ENCODE data around the gene USP5. TPM values are rescaled to one million over a fixed set of nuclear protein-coding genes. Genes with fewer than 3 reads are reported as not detected.

The USP5 gene
- total RNA-seq, 2 experiments from 2014 or later, result 70.4 to 129 TPM

DNA sequence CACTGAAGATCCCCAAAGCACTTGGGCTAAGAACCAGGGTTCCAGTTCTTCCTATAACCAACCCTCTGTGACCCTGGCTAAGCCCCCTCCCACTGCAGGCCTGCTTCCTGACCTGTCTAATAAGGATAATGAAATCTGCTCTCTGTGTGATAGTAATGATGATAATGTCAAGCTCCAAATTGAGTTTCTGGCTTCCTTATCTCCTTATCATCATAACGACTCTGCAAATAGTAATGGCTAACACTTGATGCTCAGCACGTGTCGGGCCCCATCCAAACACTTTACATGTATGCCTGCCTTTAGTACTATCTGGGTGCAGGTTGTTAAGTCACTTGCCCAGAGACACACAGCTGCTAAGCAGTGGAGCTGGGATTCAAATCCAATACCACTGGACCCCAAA is 35.4 kb upstream of the USP5 start:
- no peak overlapping the region for H3K27ac ChIP-seq (ENCODE audit: low read depth, low read length, poor library complexity, severe bottlenecking)
- ChIA-PET CTCF (ENCODE audit: unreplicated experiment) (interaction anchor here (0.6 kb wide), 4 partner anchors 50 to 202 kb away, joined by 3 read pairs; partner anchors contain the start of gene LPCAT3), POLR2A (interaction anchor here (1.2 kb wide), 1 partner anchor 36 kb away, joined by 4 read pairs; no protein-coding TSS in a partner anchor)
- intact Hi-C loops (cut with micrococcal nuclease; ENCODE audit: unreplicated experiment), result no loop called here
- no peak overlapping the region for H3K4me2 ChIP-seq (ENCODE audit: low read length)
- H4K20me1 ChIP-seq (ENCODE audit: insufficient read depth, low read length), result no peaks in the 10 kb centered on the region
- no peaks in the 10 kb centered on the region for H3K9me3 ChIP-seq (ENCODE audit: low read length)
- no peak overlapping the region for H3K4me3 ChIP-seq (ENCODE audit: low read depth, low read length, poor library complexity, severe bottlenecking)
- DNase-seq (ENCODE audit: low spot score), result no peak
- no peak overlapping the region for H2AFZ ChIP-seq (ENCODE audit: low read length)
- H3K36me3 ChIP-seq (ENCODE audit: insufficient read depth, low read length), result no peaks in the 10 kb centered on the region
- no peaks in the 10 kb centered on the region for H3K9me2 ChIP-seq (ENCODE audit: insufficient read depth, low read length)
- no TSS peak for BruUV-seq (replicated peaks)
- H3K4me1 ChIP-seq (ENCODE audit: insufficient read depth, low read length, poor library complexity, severe bottlenecking), result peaks cover 20% of the 10 kb centered on the region
- H3K79me2 ChIP-seq (ENCODE audit: insufficient read depth, low read depth, low read length), result no peaks in the 10 kb centered on the region
- TF ChIP-seq, protein P1, sequence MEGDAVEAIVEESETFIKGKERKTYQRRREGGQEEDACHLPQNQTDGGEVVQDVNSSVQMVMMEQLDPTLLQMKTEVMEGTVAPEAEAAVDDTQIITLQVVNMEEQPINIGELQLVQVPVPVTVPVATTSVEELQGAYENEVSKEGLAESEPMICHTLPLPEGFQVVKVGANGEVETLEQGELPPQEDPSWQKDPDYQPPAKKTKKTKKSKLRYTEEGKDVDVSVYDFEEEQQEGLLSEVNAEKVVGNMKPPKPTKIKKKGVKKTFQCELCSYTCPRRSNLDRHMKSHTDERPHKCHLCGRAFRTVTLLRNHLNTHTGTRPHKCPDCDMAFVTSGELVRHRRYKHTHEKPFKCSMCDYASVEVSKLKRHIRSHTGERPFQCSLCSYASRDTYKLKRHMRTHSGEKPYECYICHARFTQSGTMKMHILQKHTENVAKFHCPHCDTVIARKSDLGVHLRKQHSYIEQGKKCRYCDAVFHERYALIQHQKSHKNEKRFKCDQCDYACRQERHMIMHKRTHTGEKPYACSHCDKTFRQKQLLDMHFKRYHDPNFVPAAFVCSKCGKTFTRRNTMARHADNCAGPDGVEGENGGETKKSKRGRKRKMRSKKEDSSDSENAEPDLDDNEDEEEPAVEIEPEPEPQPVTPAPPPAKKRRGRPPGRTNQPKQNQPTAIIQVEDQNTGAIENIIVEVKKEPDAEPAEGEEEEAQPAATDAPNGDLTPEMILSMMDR (conservative IDR thresholded peaks at IDR 0.05; ENCODE audit: low read length), result no peak
- no peak for TF ChIP-seq EZH2phosphoT487 (IDR thresholded peaks at IDR 0.05; ENCODE audit: borderline replicate concordance, low read depth, low read length)

DNA sequence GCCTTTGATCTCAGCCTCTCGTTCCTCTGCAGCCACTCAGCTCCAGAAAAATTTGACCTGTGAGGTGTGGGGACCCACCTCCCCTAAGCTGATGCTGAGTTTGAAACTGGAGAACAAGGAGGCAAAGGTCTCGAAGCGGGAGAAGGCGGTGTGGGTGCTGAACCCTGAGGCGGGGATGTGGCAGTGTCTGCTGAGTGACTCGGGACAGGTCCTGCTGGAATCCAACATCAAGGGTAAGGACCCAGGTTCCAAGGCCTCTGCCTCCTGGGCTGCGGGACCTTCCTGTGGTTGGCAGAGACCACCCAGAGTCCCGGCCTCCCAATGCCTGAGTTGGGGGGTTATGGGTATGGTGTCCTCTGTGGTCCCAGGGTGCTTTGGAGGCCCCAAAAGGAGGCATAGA is 34.9 kb upstream of the USP5 start:
- peaks cover 20% of the 10 kb centered on the region for H3K4me1 ChIP-seq (ENCODE audit: insufficient read depth, low read length, poor library complexity, severe bottlenecking)
- H2AFZ ChIP-seq (ENCODE audit: low read length), result no peak overlapping the region
- H3K27ac ChIP-seq (ENCODE audit: low read depth, low read length, poor library complexity, severe bottlenecking), result no peak overlapping the region
- no peaks in the 10 kb centered on the region for H3K9me3 ChIP-seq (ENCODE audit: low read length)
- no peaks in the 10 kb centered on the region for H4K20me1 ChIP-seq (ENCODE audit: insufficient read depth, low read length)
- no peak overlapping the region for H3K4me3 ChIP-seq (ENCODE audit: low read depth, low read length, poor library complexity, severe bottlenecking)
- no peaks in the 10 kb centered on the region for H3K9me2 ChIP-seq (ENCODE audit: insufficient read depth, low read length)
- no peaks in the 10 kb centered on the region for H3K79me2 ChIP-seq (ENCODE audit: insufficient read depth, low read depth, low read length)
- no peak overlapping the region for H3K4me2 ChIP-seq (ENCODE audit: low read length)
- no peak for TF ChIP-seq EZH2phosphoT487 (IDR thresholded peaks at IDR 0.05; ENCODE audit: borderline replicate concordance, low read depth, low read length)
- TF ChIP-seq, protein P1 (conservative IDR thresholded peaks at IDR 0.05; ENCODE audit: low read length), result no peak
- H3K36me3 ChIP-seq (ENCODE audit: insufficient read depth, low read length), result no peaks in the 10 kb centered on the region
- BruUV-seq (replicated peaks), result no TSS peak
- intact Hi-C loops (cut with micrococcal nuclease; ENCODE audit: unreplicated experiment), result no loop called here
- DNase-seq (ENCODE audit: low spot score), result no peak
- CTCF ChIA-PET (ENCODE audit: unreplicated experiment), result no interaction called here
- POLR2A ChIA-PET, result interaction anchor here (1.2 kb wide), 1 partner anchor 36 kb away, joined by 4 read pairs; no protein-coding TSS in a partner anchor

DNA sequence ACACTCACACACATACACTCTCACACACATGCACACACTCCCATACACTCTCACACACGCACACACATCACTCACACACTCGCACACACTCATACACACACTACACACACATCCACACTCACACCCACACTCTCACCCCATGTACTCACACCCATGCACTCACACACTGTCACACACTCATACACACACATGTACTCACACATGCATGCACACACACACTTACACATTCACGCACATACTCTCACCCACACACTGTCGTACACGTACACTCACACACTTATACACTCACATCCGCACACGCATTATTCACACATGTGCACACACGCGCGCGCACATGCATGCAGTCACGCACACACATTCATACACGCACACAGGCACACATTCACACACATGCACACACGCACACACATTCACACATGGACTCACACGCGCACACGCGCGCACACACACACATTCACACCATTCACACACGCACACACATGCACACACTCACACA is 34.2 kb upstream of the USP5 start:
- H4K20me1 ChIP-seq (ENCODE audit: insufficient read depth, low read length), result no peaks in the 10 kb centered on the region
- H3K4me1 ChIP-seq (ENCODE audit: insufficient read depth, low read length, poor library complexity, severe bottlenecking), result peaks cover 15% of the 10 kb centered on the region
- H3K9me3 ChIP-seq (ENCODE audit: low read length), result no peaks in the 10 kb centered on the region
- TF ChIP-seq, protein P1 (conservative IDR thresholded peaks at IDR 0.05; ENCODE audit: low read length), result no peak
- TF ChIP-seq EZH2phosphoT487 (IDR thresholded peaks at IDR 0.05; ENCODE audit: borderline replicate concordance, low read depth, low read length), result no peak
- H2AFZ ChIP-seq (ENCODE audit: low read length), result no peak overlapping the region
- H3K79me2 ChIP-seq (ENCODE audit: insufficient read depth, low read depth, low read length), result no peaks in the 10 kb centered on the region
- H3K9me2 ChIP-seq (ENCODE audit: insufficient read depth, low read length), result no peaks in the 10 kb centered on the region
- no TSS peak for BruUV-seq (replicated peaks)
- ChIA-PET CTCF (ENCODE audit: unreplicated experiment) (no interaction called here), POLR2A (no interaction called here)
- H3K27ac ChIP-seq (ENCODE audit: low read depth, low read length, poor library complexity, severe bottlenecking), result no peak overlapping the region
- no peaks in the 10 kb centered on the region for H3K36me3 ChIP-seq (ENCODE audit: insufficient read depth, low read length)
- DNase-seq (ENCODE audit: low spot score), result no peak
- H3K4me3 ChIP-seq (ENCODE audit: low read depth, low read length, poor library complexity, severe bottlenecking), result no peak overlapping the region
- intact Hi-C loops (cut with micrococcal nuclease; ENCODE audit: unreplicated experiment), result no loop called here
- no peak overlapping the region for H3K4me2 ChIP-seq (ENCODE audit: low read length)

Measured in OCI-LY7 (cell line).